GM23338 (cell line): ENCODE results near the gene MRM2. TPM values are rescaled to one million over a fixed set of nuclear protein-coding genes. Genes with fewer than 3 reads are reported as not detected.

Source experiments
- ATAC-seq: fragments of 200-7000 bp; cut with Tn5 transposase; 3 replicates; pipeline ENCODE4 v1.9.1; 2020
- DNase-seq: peaks from one replicate; pipeline ENCODE4 v3.0.0-alpha.2; 2015; ENCODE audit warnings: low spot score
- H2AFZ ChIP-seq: fragments of 200-600 bp; sonication (generic); 2 replicates; pipeline ENCODE4 v1.8.0; 2016; ENCODE audit warnings: antibody characterized with exemption, mild to moderate bottlenecking, moderate library complexity
- H3F3A ChIP-seq: fragments of 200-600 bp; sonication (generic); replicated peaks from 2 replicates; pipeline ENCODE4 v1.8.0; 2017; ENCODE audit warnings: antibody characterized with exemption, mixed run types, low read depth
- H3K27ac ChIP-seq: fragments of 200-600 bp; sonication (generic); 2 replicates; pipeline ENCODE4 v1.6.1; 2016; ENCODE audit warnings: low read depth
- H3K27me3 ChIP-seq: fragments of 200-600 bp; sonication (generic); 2 replicates; pipeline ENCODE4 v1.8.0; 2016; ENCODE audit warnings: mild to moderate bottlenecking, mixed run types, moderate library complexity; ENCODE audit not compliant: insufficient read depth
- H3K36me3 ChIP-seq: fragments of 200-600 bp; sonication (generic); 2 replicates; pipeline ENCODE4 v1.8.0; 2016; ENCODE audit warnings: mild to moderate bottlenecking; ENCODE audit not compliant: insufficient read depth
- H3K4me1 ChIP-seq: fragments of 200-600 bp; sonication (generic); 2 replicates; pipeline ENCODE4 v1.8.0; 2016; ENCODE audit warnings: mild to moderate bottlenecking, moderate library complexity; ENCODE audit not compliant: insufficient read depth
- H3K4me2 ChIP-seq: fragments of 200-600 bp; sonication (generic); 2 replicates; pipeline ENCODE4 v1.7.1; 2017; ENCODE audit warnings: mixed run types
- H3K4me3 ChIP-seq: fragments of 200-600 bp; sonication (generic); 2 replicates; pipeline ENCODE4 v1.6.1; 2016; ENCODE audit warnings: mixed run types
- H3K79me2 ChIP-seq: fragments of 200-600 bp; sonication (generic); replicated peaks from 2 replicates; pipeline ENCODE4 v1.8.0; 2017; ENCODE audit warnings: mild to moderate bottlenecking; ENCODE audit not compliant: insufficient read depth
- H3K9me2 ChIP-seq: fragments of 200-600 bp; sonication (generic); 2 replicates; pipeline ENCODE4 v1.8.0; 2017; ENCODE audit not compliant: insufficient read depth
- H4K20me1 ChIP-seq: fragments of 200-600 bp; sonication (generic); replicated peaks from 2 replicates; pipeline ENCODE4 v1.8.0; 2017; ENCODE audit warnings: mild to moderate bottlenecking; ENCODE audit not compliant: insufficient read depth
- H3K27ac Mint-ChIP-seq: 2 replicates; pipeline ENCODE4 v1.8.0; 2020; ENCODE audit warnings: inconsistent platforms, mild to moderate bottlenecking, moderate library complexity, mixed read lengths
- H3K27me3 Mint-ChIP-seq: 3 replicates; pipeline ENCODE4 v1.8.0; 2022; ENCODE audit warnings: low read depth, mild to moderate bottlenecking, moderate library complexity, mixed read lengths, inconsistent platforms; ENCODE audit not compliant: insufficient read depth, poor library complexity
- H3K36me3 Mint-ChIP-seq: 3 replicates; pipeline ENCODE4 v1.8.0; 2021; ENCODE audit warnings: low read depth, mild to moderate bottlenecking, inconsistent platforms, moderate library complexity, mixed read lengths
- H3K4me1 Mint-ChIP-seq: 3 replicates; pipeline ENCODE4 v1.8.0; 2020; ENCODE audit warnings: mild to moderate bottlenecking, inconsistent platforms, mixed read lengths
- H3K4me3 Mint-ChIP-seq: 3 replicates; pipeline ENCODE4 v1.8.0; 2021; ENCODE audit warnings: moderate library complexity, mild to moderate bottlenecking, inconsistent platforms, mixed read lengths
- H3K9me3 Mint-ChIP-seq: 3 replicates; pipeline ENCODE4 v1.8.0; 2020; ENCODE audit warnings: moderate library complexity, mild to moderate bottlenecking, inconsistent platforms, mixed read lengths
- CTCF ChIP-seq, 2 experiments: fragments of 200-600 bp in 1 of 2; sonication (generic) in 1 of 2; conservative IDR thresholded peaks; 2 replicates each; pipeline versions ENCODE4 v1.5.1 to v1.6.1; 2016 to 2017; ENCODE audit warnings: antibody characterized with exemption in 2 of 2, low read depth in 2 of 2, mild to moderate bottlenecking in 2 of 2, moderate library complexity in 1 of 2
- ETS1 ChIP-seq: IDR thresholded peaks from 2 replicates; pipeline ENCODE4 v1.6.1; 2016; ENCODE audit warnings: antibody characterized with exemption
- EZH2 ChIP-seq: fragments of 200-600 bp; sonication (generic); IDR thresholded peaks from one replicate; pipeline ENCODE4 v1.8.0; 2017; ENCODE audit warnings: antibody characterized with exemption, mild to moderate bottlenecking, low read depth; ENCODE audit not compliant: unreplicated experiment
- EZH2phosphoT487 ChIP-seq: fragments of 200-600 bp; sonication (generic); IDR thresholded peaks from one replicate; pipeline ENCODE4 v1.8.1; 2018; ENCODE audit warnings: antibody characterized with exemption; ENCODE audit not compliant: unreplicated experiment
- JUNB ChIP-seq: IDR thresholded peaks from one replicate; pipeline ENCODE4 v1.6.1; 2016; ENCODE audit warnings: antibody characterized with exemption; ENCODE audit not compliant: unreplicated experiment
- NANOG ChIP-seq: IDR thresholded peaks from 2 replicates; pipeline ENCODE4 v1.6.1; 2016; ENCODE audit warnings: antibody characterized with exemption, borderline replicate concordance
- POLR2AphosphoS5 ChIP-seq: IDR thresholded peaks from 2 replicates; pipeline ENCODE4 v1.6.1; 2016; ENCODE audit warnings: antibody characterized with exemption, low read depth
- ZNF331 ChIP-seq: fragments of 250-450 bp; sonication (Bioruptor Pico); IDR thresholded peaks from 2 replicates; pipeline ENCODE4 v1.5.0; 2020; ENCODE audit warnings: low read depth, mild to moderate bottlenecking, moderate library complexity
- ZNF462 ChIP-seq: fragments of 250-450 bp; sonication (Bioruptor Pico); IDR thresholded peaks from 2 replicates; pipeline ENCODE4 v1.5.0; 2020; ENCODE audit warnings: mild to moderate bottlenecking, moderate library complexity
- polyA plus RNA-seq: library from polyadenylated mRNA; unstranded; fragments of >200 nt; fragmentation: Nextera tagmentation; extraction: Ambion mirVana; gene quantifications from 2 replicates; pipeline ENCODE4 v1.2.1, GENCODE V29; 2016
- total RNA-seq: library from RNA; depleted of rRNA; stranded (reverse); fragments of >200 nt; shearing (Covaris generic); gene quantifications from 2 replicates; pipeline ENCODE4 v1.2.3, GENCODE V29; 2014

MRM2 gene
- total and polyA plus RNA-seq, 2 experiments from 2014 or later, result 30.0 to 37.8 TPM

GRCh38 chr7:2209146-2209960, 32.7 kb downstream of the MRM2 start:
- peaks cover 11% of the 10 kb centered on the region for H3K36me3 ChIP-seq
- H3K9me2 ChIP-seq, result no peaks in the 10 kb centered on the region
- no peak overlapping the region for H3K4me2 ChIP-seq
- Mint-ChIP-seq H3K4me1 (no peaks in the 10 kb centered on the region; the same call in 2 of the 3 replicates), H3K4me3 (no peak overlapping the region), H3K27ac (no peak overlapping the region), H3K27me3 (peaks cover 2% of the 10 kb centered on the region), H3K9me3 (no peaks in the 10 kb centered on the region), H3K36me3 (peaks cover 66% of the 10 kb centered on the region)
- DNase-seq, result peak; percentile 89
- H3K27ac ChIP-seq, result no peak overlapping the region; the same call in 1 of the 2 replicates
- ATAC-seq, result peak; percentile 97
- H2AFZ ChIP-seq, result no peak overlapping the region
- H3K4me3 ChIP-seq, result no peak overlapping the region
- no peaks in the 10 kb centered on the region for H3K4me1 ChIP-seq
- H3K79me2 ChIP-seq, result peaks cover 10% of the 10 kb centered on the region; the same call in 1 of the 2 replicates
- H3K27me3 ChIP-seq, result no peaks in the 10 kb centered on the region
- H4K20me1 ChIP-seq, result peaks cover 6% of the 10 kb centered on the region; the same call in 1 of the 2 replicates
- no peaks in the 10 kb centered on the region for H3F3A ChIP-seq
- TF ChIP-seq ZNF331 (CRISPR knock-in tag), result no peak
- peak; percentile 58 to 91 for TF ChIP-seq CTCF (conservative IDR thresholded peaks at IDR 0.05; ENCODE audit: low read depth in 2 of 2)

GRCh38 chr7:2208712-2209111, 33.3 kb downstream of the MRM2 start:
- H3K9me3 Mint-ChIP-seq, result no peaks in the 10 kb centered on the region
- Histone ChIP-seq H3K27me3 (no peaks in the 10 kb centered on the region), H3K9me2 (no peaks in the 10 kb centered on the region), H4K20me1 (peaks cover 6% of the 10 kb centered on the region; the same call in 1 of the 2 replicates), H3K27ac (no peak overlapping the region), H2AFZ (no peak overlapping the region), H3F3A (no peaks in the 10 kb centered on the region), H3K4me3 (no peak overlapping the region), H3K79me2 (peaks cover 10% of the 10 kb centered on the region; the same call in 1 of the 2 replicates), H3K4me2 (no peak overlapping the region), H3K36me3 (peaks cover 11% of the 10 kb centered on the region), H3K4me1 (no peaks in the 10 kb centered on the region)
- no peak overlapping the region for H3K27ac Mint-ChIP-seq
- H3K4me1 Mint-ChIP-seq, result no peaks in the 10 kb centered on the region; the same call in 2 of the 3 replicates
- peaks cover 62% of the 10 kb centered on the region for H3K36me3 Mint-ChIP-seq
- peaks cover 2% of the 10 kb centered on the region for H3K27me3 Mint-ChIP-seq
- no peak overlapping the region for H3K4me3 Mint-ChIP-seq
- DNase-seq, result no peak
- ATAC-seq, result no peak
- TF ChIP-seq ETS1, result no peak
- no peak for TF ChIP-seq EZH2
- TF ChIP-seq NANOG, result no peak
- TF ChIP-seq POLR2AphosphoS5, result no peak
- no peak for TF ChIP-seq JUNB
- no peak for TF ChIP-seq ZNF331 (CRISPR knock-in tag)
- TF ChIP-seq EZH2phosphoT487, result no peak
- TF ChIP-seq ZNF462 (CRISPR knock-in tag), result no peak
